Measurements from ENCODE around the gene WIPI1. TPM values are rescaled to one million over a fixed set of nuclear protein-coding genes. Genes with fewer than 3 reads are reported as not detected.

WIPI1 gene
- polyA plus RNA-seq, 1 donor (not counting 4 experiments of a cell fraction or from before 2014, with no cell fraction given) = 49.4 TPM

DNA sequence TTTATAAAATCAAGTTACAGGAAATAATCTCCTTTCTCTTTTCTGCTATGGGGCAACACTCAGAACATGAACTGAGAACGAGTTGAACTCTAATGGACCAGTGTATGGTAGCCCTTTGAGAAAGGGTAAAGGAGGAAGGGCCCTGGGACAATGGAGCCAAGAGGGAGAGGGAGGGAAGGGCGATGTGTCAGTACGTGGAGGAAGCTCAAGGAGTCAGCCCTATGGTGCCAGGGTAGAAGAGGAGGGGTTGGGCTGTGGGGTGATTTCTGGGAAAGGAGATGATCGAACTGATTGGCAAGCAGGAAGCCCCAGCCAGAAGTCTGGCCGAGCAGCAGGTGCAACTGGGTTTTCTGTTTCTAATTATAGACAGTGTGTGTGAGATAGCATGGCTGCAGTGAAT, 4.3 kb upstream of the WIPI1 start:
- TF ChIP-seq, protein P1, sequence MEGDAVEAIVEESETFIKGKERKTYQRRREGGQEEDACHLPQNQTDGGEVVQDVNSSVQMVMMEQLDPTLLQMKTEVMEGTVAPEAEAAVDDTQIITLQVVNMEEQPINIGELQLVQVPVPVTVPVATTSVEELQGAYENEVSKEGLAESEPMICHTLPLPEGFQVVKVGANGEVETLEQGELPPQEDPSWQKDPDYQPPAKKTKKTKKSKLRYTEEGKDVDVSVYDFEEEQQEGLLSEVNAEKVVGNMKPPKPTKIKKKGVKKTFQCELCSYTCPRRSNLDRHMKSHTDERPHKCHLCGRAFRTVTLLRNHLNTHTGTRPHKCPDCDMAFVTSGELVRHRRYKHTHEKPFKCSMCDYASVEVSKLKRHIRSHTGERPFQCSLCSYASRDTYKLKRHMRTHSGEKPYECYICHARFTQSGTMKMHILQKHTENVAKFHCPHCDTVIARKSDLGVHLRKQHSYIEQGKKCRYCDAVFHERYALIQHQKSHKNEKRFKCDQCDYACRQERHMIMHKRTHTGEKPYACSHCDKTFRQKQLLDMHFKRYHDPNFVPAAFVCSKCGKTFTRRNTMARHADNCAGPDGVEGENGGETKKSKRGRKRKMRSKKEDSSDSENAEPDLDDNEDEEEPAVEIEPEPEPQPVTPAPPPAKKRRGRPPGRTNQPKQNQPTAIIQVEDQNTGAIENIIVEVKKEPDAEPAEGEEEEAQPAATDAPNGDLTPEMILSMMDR (optimal IDR thresholded peaks at IDR 0.05 in 1 of 3, IDR thresholded peaks at IDR 0.05 in 1 of 3, conservative IDR thresholded peaks at IDR 0.05 in 1 of 3; ENCODE audit: extremely low read depth in 1 of 3, insufficient read depth in 2 of 3, low read length in 3 of 3) = no peak
- no peak for TF ChIP-seq EZH2 (IDR thresholded peaks at IDR 0.05; ENCODE audit: low read length)
- Histone ChIP-seq H4K20me1 (ENCODE audit: control insufficient read depth, extremely low read depth, insufficient read depth, low read length) (no peaks in the 10 kb centered on the region), H2AFZ (ENCODE audit: control insufficient read depth, low read length) (peak overlapping the region; percentile 8)

DNA sequence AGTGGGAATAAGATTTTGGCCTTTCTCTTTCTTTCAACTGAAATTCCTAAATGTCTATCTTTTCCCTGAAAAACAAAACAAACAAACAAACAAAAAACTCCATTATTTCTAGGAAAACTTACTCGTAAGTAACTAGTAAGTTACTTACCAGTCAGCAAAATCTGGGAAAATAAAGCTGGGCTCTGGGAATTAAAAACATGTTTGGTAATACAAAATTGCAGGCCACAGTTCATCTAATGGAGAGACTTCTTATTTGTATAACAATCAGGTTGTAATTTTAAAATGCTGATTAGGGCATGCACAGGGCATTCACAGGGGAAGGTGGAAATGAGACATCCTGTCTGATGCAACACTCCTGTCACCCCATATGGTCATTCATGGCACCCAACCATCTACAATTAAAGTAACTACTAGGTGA, 3.8 kb upstream of the WIPI1 start:
- Histone ChIP-seq H3K4me2 (ENCODE audit: control insufficient read depth, extremely low read depth, insufficient read depth, low read depth, low read length) (no peak overlapping the region), H3K9ac (ENCODE audit: control insufficient read depth, extremely low read depth, insufficient read depth, low read length) (no peak overlapping the region), H3K9me3 (ENCODE audit: control insufficient read depth, low read depth, low read length) (no peaks in the 10 kb centered on the region), H3K9me1 (ENCODE audit: control insufficient read depth, extremely low read depth, insufficient read depth, low read length) (peaks cover 3% of the 10 kb centered on the region), H3K36me3 (ENCODE audit: control insufficient read depth in 2 of 2, extremely low read depth in 1 of 2, insufficient read depth in 2 of 2, low read length in 2 of 2) (no peaks in the 10 kb centered on the region), H3K79me2 (ENCODE audit: control insufficient read depth, insufficient read depth, low read length) (no peaks in the 10 kb centered on the region), H2AFZ (ENCODE audit: control insufficient read depth, low read length) (peak overlapping the region; percentile 8), H3K27ac (ENCODE audit: control insufficient read depth, insufficient read depth, low read length) (no peak overlapping the region), H4K20me1 (ENCODE audit: control insufficient read depth, extremely low read depth, insufficient read depth, low read length) (no peaks in the 10 kb centered on the region), H3K4me1 (ENCODE audit: control insufficient read depth, extremely low read depth, insufficient read depth, low read length) (peaks cover 35% of the 10 kb centered on the region), H3K4me3 (ENCODE audit: control insufficient read depth in 2 of 3, extremely low read depth in 1 of 3, insufficient read depth in 2 of 3, low read depth in 1 of 3, low read length in 3 of 3) (no peak overlapping the region), H3K27me3 (ENCODE audit: control insufficient read depth, extremely low read depth, insufficient read depth, low read length) (no peaks in the 10 kb centered on the region)
- TF ChIP-seq, protein P1 (optimal IDR thresholded peaks at IDR 0.05 in 1 of 3, IDR thresholded peaks at IDR 0.05 in 1 of 3, conservative IDR thresholded peaks at IDR 0.05 in 1 of 3; ENCODE audit: extremely low read depth in 1 of 3, insufficient read depth in 2 of 3, low read length in 3 of 3) = no peak
- no peak for TF ChIP-seq EZH2 (IDR thresholded peaks at IDR 0.05; ENCODE audit: low read length)
- dilution Hi-C loops (cut with MboI; ENCODE audit: extremely low pct_ligation_motif_present, low sequenced_read_pairs) = no loop called here
- DNase-seq (ENCODE audit: low read depth, low spot score) (no peak), FAIRE-seq (no peak)

More for the DNA sequence above, 4.3 kb upstream of the WIPI1 start:
- Histone ChIP-seq H3K9ac (ENCODE audit: control insufficient read depth, extremely low read depth, insufficient read depth, low read length) (no peak overlapping the region), H3K9me3 (ENCODE audit: control insufficient read depth, low read depth, low read length) (no peaks in the 10 kb centered on the region), H3K4me2 (ENCODE audit: control insufficient read depth, extremely low read depth, insufficient read depth, low read depth, low read length) (no peak overlapping the region), H3K36me3 (ENCODE audit: control insufficient read depth in 2 of 2, extremely low read depth in 1 of 2, insufficient read depth in 2 of 2, low read length in 2 of 2) (no peaks in the 10 kb centered on the region), H3K27ac (ENCODE audit: control insufficient read depth, insufficient read depth, low read length) (no peak overlapping the region), H3K79me2 (ENCODE audit: control insufficient read depth, insufficient read depth, low read length) (no peaks in the 10 kb centered on the region), H3K9me1 (ENCODE audit: control insufficient read depth, extremely low read depth, insufficient read depth, low read length) (peaks cover 3% of the 10 kb centered on the region), H3K4me3 (ENCODE audit: control insufficient read depth in 2 of 3, extremely low read depth in 1 of 3, insufficient read depth in 2 of 3, low read depth in 1 of 3, low read length in 3 of 3) (no peak overlapping the region), H3K4me1 (ENCODE audit: control insufficient read depth, extremely low read depth, insufficient read depth, low read length) (peaks cover 34% of the 10 kb centered on the region), H3K27me3 (ENCODE audit: control insufficient read depth, extremely low read depth, insufficient read depth, low read length) (no peaks in the 10 kb centered on the region)
- no peak for FAIRE-seq
- dilution Hi-C loops (cut with MboI; ENCODE audit: extremely low pct_ligation_motif_present, low sequenced_read_pairs) = no loop called here
- DNase-seq (ENCODE audit: low read depth, low spot score) = no peak

Data from keratinocyte (primary cell).